Measurements from ENCODE around the gene UBN2.

Gene UBN2

DNA sequence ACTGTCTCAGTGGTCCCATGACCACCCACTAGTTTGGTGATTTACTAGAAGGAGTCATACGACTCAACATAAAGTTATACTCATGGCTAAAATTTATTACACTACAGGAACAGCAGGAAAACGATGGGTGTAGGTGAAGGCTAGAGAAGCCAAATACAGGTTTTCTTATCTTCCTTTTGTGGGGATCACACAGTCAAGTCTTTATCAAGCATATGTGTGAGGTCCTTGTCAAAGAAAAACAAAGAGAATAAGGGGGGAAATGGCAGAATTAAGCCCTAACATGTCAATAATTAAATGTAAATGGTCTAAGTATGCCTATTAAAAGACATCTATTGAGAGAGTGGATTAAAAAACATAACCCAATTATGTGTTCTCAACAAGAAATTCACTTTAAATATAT, 47.8 kb upstream of the UBN2 start:
- TF ChIP-seq EZH2 (IDR thresholded peaks at IDR 0.05; ENCODE audit: borderline replicate concordance, low read length) = no peak
- Histone ChIP-seq H3K9me3 (ENCODE audit: low read length) (no peaks in the 10 kb centered on the region), H3K9ac (ENCODE audit: low read length) (no peak overlapping the region), H4K20me1 (ENCODE audit: insufficient read depth, low read length) (no peaks in the 10 kb centered on the region), H3K4me3 (ENCODE audit: low read depth, low read length, poor library complexity, severe bottlenecking) (no peak overlapping the region), H3K4me1 (ENCODE audit: insufficient read depth, low read length, severe bottlenecking) (no peaks in the 10 kb centered on the region), H2AFZ (ENCODE audit: low read length) (no peak overlapping the region), H3F3A (ENCODE audit: insufficient read depth, low read length) (no peaks in the 10 kb centered on the region), H3K27me3 (ENCODE audit: insufficient read depth, low read length) (no peaks in the 10 kb centered on the region), H3K79me2 (ENCODE audit: insufficient read depth, low read length) (no peaks in the 10 kb centered on the region), H3K27ac (ENCODE audit: low read depth, low read length, poor library complexity, severe bottlenecking) (no peak overlapping the region), H3K4me2 (ENCODE audit: low read length) (no peak overlapping the region), H3K9me2 (ENCODE audit: low read depth, low read length) (no peaks in the 10 kb centered on the region), H3K36me3 (ENCODE audit: insufficient read depth, low read length) (no peaks in the 10 kb centered on the region)

DNA sequence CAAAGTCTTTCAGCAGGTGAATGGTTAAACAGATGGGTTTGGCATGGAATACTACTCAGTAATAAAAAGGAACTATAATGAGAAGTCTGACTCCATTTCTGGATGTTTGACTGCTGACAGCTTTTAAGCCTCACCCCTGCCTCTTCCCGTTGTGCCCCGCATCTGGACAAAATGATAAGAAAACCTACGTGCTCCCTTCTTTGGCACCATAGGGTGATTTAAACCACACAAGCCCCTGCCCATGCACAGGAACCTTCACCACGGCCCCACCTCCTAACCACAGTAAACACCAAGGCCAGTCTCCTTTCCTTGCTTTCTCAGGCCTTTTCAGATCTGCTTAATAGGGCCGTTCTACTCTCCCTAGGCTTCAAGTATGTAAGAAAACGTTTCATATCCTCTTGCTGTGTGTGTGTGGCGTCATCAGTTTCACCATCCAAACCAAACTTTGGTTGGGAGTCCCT, 47.1 kb upstream of the UBN2 start:
- no peaks in the 10 kb centered on the region for H4K20me1 ChIP-seq (ENCODE audit: insufficient read depth, low read length)
- H2AFZ ChIP-seq (ENCODE audit: low read length) = no peak overlapping the region
- no peak overlapping the region for H3K27ac ChIP-seq (ENCODE audit: low read depth, low read length, poor library complexity, severe bottlenecking)
- H3F3A ChIP-seq (ENCODE audit: insufficient read depth, low read length) = no peaks in the 10 kb centered on the region
- no peak overlapping the region for H3K4me2 ChIP-seq (ENCODE audit: low read length)
- H3K27me3 ChIP-seq (ENCODE audit: insufficient read depth, low read length) = no peaks in the 10 kb centered on the region
- TF ChIP-seq, protein P1, sequence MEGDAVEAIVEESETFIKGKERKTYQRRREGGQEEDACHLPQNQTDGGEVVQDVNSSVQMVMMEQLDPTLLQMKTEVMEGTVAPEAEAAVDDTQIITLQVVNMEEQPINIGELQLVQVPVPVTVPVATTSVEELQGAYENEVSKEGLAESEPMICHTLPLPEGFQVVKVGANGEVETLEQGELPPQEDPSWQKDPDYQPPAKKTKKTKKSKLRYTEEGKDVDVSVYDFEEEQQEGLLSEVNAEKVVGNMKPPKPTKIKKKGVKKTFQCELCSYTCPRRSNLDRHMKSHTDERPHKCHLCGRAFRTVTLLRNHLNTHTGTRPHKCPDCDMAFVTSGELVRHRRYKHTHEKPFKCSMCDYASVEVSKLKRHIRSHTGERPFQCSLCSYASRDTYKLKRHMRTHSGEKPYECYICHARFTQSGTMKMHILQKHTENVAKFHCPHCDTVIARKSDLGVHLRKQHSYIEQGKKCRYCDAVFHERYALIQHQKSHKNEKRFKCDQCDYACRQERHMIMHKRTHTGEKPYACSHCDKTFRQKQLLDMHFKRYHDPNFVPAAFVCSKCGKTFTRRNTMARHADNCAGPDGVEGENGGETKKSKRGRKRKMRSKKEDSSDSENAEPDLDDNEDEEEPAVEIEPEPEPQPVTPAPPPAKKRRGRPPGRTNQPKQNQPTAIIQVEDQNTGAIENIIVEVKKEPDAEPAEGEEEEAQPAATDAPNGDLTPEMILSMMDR (IDR thresholded peaks at IDR 0.05; ENCODE audit: low read length) = no peak
- no peak for TF ChIP-seq EZH2 (IDR thresholded peaks at IDR 0.05; ENCODE audit: borderline replicate concordance, low read length)
- no peaks in the 10 kb centered on the region for H3K79me2 ChIP-seq (ENCODE audit: insufficient read depth, low read length)
- no peak overlapping the region for H3K9ac ChIP-seq (ENCODE audit: low read length)
- H3K9me2 ChIP-seq (ENCODE audit: low read depth, low read length) = no peaks in the 10 kb centered on the region
- H3K4me3 ChIP-seq (ENCODE audit: low read depth, low read length, poor library complexity, severe bottlenecking) = no peak overlapping the region
- H3K9me3 ChIP-seq (ENCODE audit: low read length) = no peaks in the 10 kb centered on the region
- no peaks in the 10 kb centered on the region for H3K4me1 ChIP-seq (ENCODE audit: insufficient read depth, low read length, severe bottlenecking)
- H3K36me3 ChIP-seq (ENCODE audit: insufficient read depth, low read length) = no peaks in the 10 kb centered on the region

DNA sequence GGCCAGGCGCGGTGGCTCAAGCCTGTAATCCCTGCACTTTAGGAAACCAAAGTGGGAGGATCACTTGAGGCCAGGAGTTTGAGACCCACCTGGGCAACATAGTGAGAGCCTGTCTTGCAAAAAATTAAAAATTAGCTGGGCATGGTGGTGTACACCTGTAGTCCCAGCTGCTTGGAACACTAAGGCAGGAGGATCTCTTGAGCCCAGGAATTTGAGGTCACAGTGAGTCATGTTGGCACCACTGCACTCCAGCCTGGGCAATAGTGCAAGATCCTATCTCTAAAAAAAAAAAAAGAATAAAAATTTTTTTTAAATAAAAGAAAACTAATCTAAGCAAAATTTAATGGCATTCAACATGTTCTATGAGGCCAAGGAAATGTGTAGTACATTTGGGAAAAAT, 44.9 kb upstream of the UBN2 start:
- Histone ChIP-seq H3K79me2 (ENCODE audit: insufficient read depth, low read length) (no peaks in the 10 kb centered on the region), H3K9me3 (ENCODE audit: low read length) (no peaks in the 10 kb centered on the region), H3K9ac (ENCODE audit: low read length) (no peak overlapping the region)

DNA sequence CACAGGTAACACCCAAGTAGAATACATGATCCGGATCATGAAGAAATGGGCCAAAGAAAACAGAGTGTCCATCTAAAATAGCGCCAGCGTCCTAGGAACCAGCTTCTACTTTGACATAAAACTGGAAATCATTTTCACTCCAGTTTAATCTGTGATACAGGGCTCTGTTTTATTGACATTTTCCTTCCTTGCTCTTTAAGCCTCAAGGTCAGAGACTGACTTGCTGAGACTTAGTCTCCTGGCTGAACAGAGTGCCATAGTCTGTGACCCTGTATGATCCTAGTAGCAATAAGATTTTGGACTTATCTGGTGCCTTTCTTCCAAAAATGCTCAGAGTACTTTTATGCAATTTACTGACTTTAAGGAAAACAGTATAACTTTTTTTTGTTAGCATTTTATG, 41.7 kb upstream of the UBN2 start:
- H3K79me2 ChIP-seq (ENCODE audit: insufficient read depth, low read length) = no peaks in the 10 kb centered on the region
- H2AFZ ChIP-seq (ENCODE audit: low read length) = no peak overlapping the region
- no peaks in the 10 kb centered on the region for H3K36me3 ChIP-seq (ENCODE audit: insufficient read depth, low read length)
- no peaks in the 10 kb centered on the region for H3F3A ChIP-seq (ENCODE audit: insufficient read depth, low read length)
- H3K27ac ChIP-seq (ENCODE audit: low read depth, low read length, poor library complexity, severe bottlenecking) = no peak overlapping the region
- no peak overlapping the region for H3K9ac ChIP-seq (ENCODE audit: low read length)
- H4K20me1 ChIP-seq (ENCODE audit: insufficient read depth, low read length) = no peaks in the 10 kb centered on the region
- H3K4me1 ChIP-seq (ENCODE audit: insufficient read depth, low read length, severe bottlenecking) = no peaks in the 10 kb centered on the region
- TF ChIP-seq EZH2 (IDR thresholded peaks at IDR 0.05; ENCODE audit: borderline replicate concordance, low read length) = no peak
- TF ChIP-seq, protein P1 (IDR thresholded peaks at IDR 0.05; ENCODE audit: low read length) = no peak
- H3K9me3 ChIP-seq (ENCODE audit: low read length) = no peaks in the 10 kb centered on the region
- H3K4me3 ChIP-seq (ENCODE audit: low read depth, low read length, poor library complexity, severe bottlenecking) = no peak overlapping the region
- H3K4me2 ChIP-seq (ENCODE audit: low read length) = no peak overlapping the region
- H3K9me2 ChIP-seq (ENCODE audit: low read depth, low read length) = no peaks in the 10 kb centered on the region
- H3K27me3 ChIP-seq (ENCODE audit: insufficient read depth, low read length) = no peaks in the 10 kb centered on the region

More for the DNA sequence above, 44.9 kb upstream of the UBN2 start:
- Histone ChIP-seq H3K27me3 (ENCODE audit: insufficient read depth, low read length) (no peaks in the 10 kb centered on the region), H3F3A (ENCODE audit: insufficient read depth, low read length) (no peaks in the 10 kb centered on the region), H3K4me3 (ENCODE audit: low read depth, low read length, poor library complexity, severe bottlenecking) (no peak overlapping the region), H3K36me3 (ENCODE audit: insufficient read depth, low read length) (no peaks in the 10 kb centered on the region), H3K27ac (ENCODE audit: low read depth, low read length, poor library complexity, severe bottlenecking) (no peak overlapping the region), H3K4me1 (ENCODE audit: insufficient read depth, low read length, severe bottlenecking) (no peaks in the 10 kb centered on the region), H3K9me2 (ENCODE audit: low read depth, low read length) (no peaks in the 10 kb centered on the region), H3K4me2 (ENCODE audit: low read length) (no peak overlapping the region), H2AFZ (ENCODE audit: low read length) (no peak overlapping the region), H4K20me1 (ENCODE audit: insufficient read depth, low read length) (no peaks in the 10 kb centered on the region)
- TF ChIP-seq, protein P1 (IDR thresholded peaks at IDR 0.05; ENCODE audit: low read length) = no peak
- TF ChIP-seq EZH2 (IDR thresholded peaks at IDR 0.05; ENCODE audit: borderline replicate concordance, low read length) = no peak

Data from OCI-LY1 (cell line).